CD4-positive, alpha-beta T cell treated with Interferon alpha-2 for 1 hour (primary cell): ENCODE measurements around the gene PLSCR3.
A peak's percentile ranks its signal among the peaks of the same experiment; 100 is the strongest.
"Not testable (repeated sequence)": the region's sequence is repeated elsewhere in the genome, so short reads cannot be mapped to it uniquely, and the experiment has no call there.

Experiments
- DNase-seq, 2 donors: peaks; one replicate each; pipeline ENCODE4 v3.0.0-alpha.2; 2020 to 2022

Gene PLSCR3

DNA sequence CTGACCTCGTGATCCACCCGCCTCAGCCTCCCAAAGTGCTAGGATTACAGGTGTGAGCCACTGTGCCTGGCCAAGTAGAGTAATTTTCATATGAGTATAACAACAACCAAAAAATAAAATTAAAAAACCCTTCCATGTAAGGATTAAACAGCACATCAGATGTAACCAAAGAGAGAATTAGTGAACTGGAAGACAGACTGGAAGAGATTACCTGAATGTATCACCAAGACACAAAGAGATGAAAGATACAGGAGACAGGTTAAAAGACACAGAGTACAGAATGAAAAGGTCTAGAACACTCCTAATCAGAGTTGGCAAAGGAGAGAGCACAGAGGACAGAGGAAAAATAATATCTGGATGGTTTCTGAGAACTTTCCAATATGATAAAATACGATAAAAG lies 15.2 kb downstream of the PLSCR3 start:
- DNase-seq = no peak

DNA sequence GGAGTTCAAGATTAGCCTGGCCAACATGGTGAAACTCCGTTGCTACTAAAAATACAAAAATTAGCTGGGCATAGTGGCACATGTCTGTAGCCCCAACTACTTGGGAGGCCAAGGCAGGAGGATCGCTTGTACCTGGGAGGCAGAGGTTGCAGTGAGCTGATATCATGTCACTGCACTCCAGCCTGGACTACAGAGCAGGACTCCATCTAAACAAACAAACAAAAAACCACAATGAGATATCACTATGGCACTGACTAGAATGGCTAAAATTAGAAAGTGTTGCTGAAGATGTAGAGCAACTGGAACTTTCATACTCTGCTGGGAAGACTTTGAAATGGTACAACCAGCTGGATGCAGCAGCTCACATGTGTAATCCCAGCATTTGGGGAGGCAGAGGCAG lies 20.0 kb downstream of the PLSCR3 start:
- DNase-seq = no peak

DNA sequence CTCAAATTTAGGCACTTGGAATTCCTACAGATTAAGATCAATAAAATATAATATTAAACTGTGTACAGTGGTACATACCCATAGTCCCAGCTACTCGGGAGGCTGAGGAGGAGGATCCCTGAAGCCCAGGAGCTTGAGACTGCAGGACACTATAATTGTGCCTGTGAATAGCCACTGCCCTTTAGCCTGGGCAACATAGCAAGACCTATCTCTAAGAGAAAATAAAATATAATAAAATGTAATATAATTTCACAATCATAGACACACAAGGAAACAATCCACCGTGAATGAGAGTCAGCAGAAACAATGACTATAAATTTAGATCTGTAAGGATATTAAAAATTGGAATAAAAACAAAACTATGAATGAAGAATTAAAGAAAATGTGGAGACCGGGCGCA lies 23.5 kb downstream of the PLSCR3 start:
- no peak for DNase-seq

DNA sequence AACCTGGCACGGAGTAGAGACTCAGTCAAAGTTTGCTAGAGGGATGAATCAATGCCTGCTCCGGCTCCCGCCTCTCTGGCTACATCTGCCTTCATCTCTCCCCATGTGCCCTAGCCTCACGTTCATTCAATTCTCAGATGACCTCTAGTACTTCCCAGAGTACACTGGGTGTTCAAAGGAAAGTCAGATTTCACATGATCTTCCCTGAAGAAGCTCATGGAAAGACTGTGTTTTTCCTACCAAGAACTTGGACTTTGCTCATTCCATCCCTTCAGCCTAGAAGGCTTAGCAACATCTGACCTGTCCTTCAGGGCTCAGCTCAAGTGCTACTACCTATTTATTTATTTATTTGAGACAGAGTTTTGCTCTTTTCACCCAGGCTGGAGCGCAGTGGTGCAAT lies 24.5 kb downstream of the PLSCR3 start:
- no peak for DNase-seq

DNA sequence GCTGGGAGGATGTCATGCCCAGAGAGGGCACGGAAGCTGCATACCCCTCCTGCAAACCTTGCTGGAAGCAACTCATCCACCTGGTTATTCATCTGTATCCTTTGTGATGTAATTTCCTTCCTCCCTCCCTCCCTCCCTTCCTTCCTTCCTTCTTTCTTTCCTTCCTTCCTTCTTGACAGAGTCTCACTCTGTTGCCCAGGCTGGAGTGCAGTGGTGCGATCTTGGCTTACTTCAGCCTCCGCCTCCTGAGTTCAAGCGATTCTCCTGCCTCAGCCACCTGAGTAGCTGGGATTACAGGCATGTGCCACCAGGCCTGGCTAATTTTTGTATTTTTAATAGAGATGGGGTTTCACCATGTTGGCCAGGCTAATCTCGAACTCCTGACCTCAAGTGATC lies 25.7 kb downstream of the PLSCR3 start:
- DNase-seq = not testable (repeated sequence)

DNA sequence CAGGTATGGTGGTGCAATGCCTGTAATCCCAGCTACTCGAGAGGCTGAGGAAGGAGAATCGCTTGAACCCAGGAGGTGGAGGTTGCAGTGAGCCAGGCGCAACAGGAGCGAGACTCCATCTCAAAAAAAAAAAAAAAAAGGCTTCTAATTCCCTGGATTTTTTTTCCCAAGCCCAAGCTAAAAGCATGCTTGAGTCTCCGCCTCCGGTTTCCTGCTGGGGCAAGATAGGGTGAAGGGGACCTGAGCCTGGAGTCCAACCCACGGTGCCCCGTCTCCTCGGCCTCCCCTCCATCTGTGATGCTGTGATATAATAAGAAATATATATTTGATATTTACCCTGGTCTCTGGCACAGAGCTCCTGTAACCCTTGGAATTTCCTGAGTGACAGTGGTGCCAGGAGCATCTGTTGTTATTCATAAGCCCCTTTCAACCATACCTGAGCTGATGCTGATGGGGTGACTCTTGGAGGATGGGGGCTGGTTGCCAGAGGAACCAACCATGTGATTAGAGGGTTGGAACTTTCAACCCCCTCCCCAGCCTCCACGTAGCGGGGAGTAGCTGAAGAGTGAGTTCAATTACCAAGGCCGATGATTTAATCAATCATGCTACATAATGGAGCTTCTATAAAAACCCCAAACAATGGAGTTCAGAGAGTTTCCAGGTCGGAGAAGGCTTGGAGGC lies 26.3 kb downstream of the PLSCR3 start:
- no peak for DNase-seq

DNA sequence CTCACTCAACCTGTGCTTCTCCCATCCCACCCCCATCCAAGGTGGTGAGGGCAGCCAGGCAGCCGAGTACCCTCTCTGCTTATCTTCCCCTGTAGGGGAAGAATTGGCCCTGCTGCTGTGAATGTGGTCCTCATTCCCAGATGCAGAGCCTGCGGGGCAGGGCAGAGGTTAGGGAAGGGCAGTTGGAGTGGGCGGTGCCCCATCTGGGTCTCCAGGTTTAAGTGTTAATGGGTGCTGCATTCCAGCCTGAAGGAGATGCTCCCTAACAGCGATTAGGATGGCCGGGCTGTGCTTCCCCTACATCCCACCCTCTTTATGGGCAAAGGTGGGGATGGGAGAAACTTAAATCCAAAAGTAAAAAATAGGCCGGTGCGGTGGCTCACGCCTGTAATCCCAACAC lies 27.2 kb downstream of the PLSCR3 start:
- no peak for DNase-seq

DNA sequence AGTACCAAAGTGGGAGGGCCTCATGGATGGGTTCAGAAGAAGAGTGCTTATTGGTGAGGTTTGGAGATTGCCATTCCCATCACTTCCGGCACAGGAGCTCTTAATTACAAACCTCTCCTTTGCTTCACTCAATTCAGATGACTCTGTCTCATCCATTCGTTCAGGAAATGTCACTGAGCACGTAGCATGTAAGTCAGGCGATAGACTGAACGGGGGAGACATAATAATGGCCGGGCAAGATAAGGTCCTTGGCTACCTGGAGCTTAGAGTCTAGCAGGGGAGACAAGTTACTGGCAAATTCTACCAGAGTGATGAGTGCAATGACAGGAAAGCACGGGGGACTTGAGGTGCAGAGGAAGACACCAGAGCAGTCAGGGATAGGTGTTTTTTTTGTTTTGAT lies 28.4 kb downstream of the PLSCR3 start:
- DNase-seq = not testable (repeated sequence)

DNA sequence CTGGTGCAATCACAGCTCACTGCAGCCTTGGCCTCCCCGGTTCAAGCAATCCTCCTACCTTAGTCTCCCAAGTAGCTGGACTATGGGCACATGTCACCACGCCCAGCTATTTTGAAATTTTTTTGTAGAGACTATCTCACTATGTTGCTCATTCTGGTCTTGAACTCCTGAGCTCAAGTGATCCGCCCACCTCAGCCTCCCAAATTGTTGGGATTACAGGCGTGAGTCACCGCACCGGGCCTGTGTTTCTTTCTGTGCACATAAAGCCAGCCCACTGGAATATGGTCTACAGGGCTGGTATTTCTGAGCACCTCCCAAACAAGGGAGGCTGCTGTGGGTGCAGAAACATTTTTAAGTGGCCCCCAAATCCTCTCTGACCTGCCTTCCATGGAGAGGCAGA lies 31.0 kb downstream of the PLSCR3 start:
- DNase-seq = no peak

DNA sequence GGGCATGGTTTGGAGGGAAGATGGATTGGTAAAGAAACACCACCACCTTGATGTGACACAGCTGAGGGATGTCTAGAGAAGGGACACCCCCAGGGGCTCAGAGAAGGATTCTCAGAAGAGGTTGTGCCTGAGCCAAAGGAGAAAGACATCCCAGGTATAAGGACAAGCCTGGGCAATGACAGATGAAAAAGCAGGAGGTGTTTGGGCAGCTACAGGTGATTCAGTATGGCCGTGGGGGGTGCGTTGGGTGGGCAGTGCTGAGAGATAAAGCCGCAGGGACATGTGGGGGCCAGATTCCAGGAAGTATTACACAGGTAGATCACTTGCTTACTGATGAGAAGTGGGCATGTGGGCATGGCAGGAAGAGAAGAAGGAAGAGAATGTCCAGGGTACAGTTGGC lies 32.4 kb downstream of the PLSCR3 start:
- no peak for DNase-seq

DNA sequence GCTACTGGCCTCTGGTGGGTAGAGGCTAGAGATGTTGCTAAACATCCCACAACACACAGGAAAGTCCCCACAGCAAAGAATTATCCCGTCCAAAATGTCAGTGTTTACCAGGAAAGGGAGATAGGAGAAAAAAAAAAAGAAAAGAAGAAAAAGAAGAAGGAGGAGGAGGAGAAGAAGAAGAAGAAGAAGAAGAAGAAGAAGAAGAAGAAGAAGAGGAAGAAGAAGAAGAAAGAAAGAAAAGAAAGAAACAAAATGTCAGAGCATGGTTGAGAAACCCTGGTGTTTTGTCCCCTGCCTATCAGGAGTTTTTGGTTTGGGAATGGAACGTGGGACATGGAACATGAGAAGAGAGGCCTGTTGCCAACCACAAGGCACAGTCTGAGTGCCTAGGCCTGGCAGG lies 36.9 kb downstream of the PLSCR3 start:
- DNase-seq = no peak

DNA sequence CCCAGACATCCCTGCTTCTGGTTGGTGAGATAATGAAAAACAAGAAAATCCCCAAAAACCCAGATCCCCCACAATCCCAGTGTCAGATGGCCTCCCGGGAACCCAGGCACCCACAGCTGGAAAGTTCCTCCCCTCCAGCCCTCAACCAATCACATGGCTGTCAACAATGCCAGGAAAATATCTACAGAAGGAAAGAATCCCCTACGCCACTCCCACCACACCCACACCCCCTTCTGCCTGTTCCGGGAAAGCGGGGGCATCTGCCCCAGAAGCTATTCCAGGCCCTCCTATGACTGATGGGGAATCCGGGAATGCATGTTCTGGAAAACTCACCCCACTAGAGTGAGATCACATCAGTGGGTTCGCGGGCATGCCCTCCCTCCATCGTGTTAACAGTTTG lies 37.6 kb downstream of the PLSCR3 start:
- DNase-seq = no peak

DNA sequence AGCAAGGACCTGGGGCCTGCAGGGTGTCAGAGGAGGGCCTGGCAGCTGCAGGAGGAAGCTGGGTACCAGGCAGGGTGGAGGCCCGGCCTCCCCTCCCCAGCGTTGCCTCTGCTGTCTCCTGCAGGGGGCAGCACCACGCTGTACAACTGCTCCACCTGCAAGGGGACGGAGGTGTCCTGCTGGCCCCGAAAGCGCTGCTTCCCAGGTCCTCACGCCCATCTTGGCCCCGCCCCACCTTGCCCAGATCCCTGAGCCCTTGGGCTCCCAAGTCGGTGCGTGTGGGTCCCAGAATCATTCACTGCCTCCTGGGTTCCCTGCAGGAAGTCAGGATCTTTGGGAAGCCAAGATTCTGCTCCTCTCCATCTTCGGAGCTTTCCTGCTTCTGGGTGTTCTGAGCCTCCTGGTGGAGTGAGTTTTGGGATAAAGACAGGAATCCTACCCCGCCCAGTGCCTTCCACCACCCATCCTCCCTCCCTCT lies 38.2 kb downstream of the PLSCR3 start:
- DNase-seq = peak; percentile 84 to 89

DNA sequence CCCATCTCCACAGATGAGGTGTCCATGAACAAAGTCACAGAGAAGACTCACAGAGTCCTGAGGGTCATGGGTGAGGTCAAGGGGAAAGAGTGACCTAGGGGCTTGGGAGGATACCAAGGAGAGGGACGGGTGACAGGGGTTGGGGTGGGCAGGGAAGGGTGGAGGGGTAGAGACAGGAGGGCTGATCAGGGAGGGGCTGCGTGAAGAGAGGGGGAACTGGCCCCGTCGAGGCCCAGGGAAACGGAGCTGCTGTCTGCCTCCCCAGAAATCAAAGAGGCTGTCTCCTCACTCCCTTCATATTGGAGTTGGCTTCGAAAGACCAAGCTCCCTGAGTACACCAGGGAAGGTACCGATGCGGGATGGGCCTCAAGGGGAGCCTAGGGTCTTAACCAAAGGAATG lies 38.8 kb downstream of the PLSCR3 start:
- no peak for DNase-seq

DNA sequence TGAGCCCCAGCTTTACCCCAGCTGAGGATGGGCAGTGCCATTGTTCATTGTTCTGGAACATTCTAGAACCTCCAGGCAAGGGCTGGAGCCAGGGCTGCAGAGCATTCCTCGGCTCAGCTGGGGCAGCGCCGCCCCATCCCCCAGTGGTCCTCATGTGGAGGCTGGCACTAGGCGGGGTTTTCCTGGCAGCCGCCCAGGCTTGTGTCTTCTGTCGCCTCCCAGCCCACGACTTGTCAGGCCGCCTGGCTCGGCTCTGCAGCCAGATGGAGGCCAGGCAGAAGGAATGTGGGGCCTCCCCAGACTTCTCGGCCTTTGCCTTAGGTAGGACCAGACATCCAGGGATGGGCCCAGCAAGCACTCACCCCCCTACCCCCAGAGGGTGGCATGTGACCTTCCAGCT lies 39.3 kb downstream of the PLSCR3 start, which contains the start of gene TMEM95:
TMEM95 (plus strand) TSS at position 104 of the 400 bp plus-strand sequence; CDS start at position 153, 49 bp downstream.
- no peak for DNase-seq

DNA sequence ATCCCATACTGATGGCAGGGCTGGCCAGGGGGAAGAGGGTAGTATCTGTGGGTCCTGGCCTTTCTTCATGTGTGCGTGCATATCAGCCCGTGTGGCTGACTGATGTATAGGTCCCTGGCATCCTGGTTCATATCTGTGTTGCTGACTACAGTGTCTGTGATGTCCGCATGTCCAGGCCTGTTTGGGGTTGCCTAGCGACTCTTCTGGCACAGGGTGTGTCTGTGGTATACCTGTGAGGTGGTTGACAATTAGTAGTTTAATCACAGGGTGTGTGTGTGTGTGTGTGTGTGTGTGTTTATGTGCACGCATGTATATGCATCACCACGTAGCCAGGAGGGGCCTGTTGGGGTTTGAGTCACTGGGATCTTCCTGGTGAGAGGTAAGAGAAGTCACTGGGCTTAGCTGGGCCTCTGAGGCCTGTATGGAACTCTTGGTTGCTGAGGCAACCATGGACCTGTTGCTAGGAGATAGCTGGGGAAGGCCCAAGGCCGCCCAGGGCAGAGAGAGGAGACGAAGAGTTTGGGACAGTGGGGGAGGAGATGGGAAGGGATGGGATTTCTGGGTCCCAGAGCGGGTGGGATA lies 40.0 kb downstream of the PLSCR3 start:
- peak in 1 of 2 donors; percentile 25 for DNase-seq

DNA sequence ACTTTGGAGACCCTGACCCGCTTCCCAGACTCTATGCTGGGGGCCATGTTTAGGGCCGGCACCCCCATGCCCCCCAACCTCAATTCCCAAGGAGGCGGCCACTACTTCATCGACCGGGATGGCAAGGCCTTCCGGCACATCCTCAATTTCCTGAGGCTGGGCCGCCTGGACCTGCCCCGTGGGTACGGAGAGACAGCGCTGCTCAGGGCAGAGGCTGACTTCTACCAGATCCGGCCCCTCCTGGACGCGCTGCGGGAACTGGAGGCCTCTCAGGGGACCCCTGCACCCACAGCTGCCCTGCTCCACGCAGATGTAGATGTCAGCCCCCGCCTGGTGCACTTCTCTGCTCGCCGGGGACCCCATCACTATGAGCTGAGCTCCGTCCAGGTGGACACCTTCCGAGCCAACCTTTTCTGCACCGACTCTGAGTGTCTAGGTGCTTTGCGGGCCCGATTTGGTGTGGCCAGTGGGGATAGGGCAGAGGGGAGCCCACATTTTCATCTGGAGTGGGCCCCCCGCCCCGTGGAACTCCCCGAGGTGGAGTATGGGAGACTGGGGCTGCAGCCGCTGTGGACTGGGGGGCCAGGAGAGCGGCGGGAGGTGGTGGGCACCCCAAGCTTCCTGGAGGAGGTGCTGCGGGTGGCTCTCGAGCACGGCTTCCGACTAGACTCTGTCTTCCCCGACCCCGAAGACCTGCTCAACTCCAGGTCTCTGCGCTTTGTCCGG lies 41.3 kb downstream of the PLSCR3 start:
- DNase-seq = no peak

DNA sequence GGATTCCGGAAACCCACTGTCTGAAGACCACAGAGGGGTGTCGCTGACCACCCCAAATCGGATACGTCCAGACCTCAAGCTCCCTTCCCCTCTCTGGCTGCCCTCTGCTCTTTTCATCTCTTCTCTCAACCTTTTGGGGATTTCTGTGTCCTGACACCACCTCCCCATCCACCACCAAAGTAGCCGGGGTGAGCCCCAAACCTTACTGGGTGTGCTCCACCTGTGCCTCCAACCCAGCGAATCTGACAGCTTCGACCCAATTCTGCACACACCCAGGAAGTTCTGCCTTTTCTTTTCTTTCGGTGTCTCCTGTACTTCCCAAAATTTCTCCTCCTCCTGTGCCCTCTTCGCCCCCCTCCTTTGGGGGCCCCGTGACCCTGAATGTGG lies 41.8 kb downstream of the PLSCR3 start:
- DNase-seq = peak in 1 of 2 donors; percentile 25

DNA sequence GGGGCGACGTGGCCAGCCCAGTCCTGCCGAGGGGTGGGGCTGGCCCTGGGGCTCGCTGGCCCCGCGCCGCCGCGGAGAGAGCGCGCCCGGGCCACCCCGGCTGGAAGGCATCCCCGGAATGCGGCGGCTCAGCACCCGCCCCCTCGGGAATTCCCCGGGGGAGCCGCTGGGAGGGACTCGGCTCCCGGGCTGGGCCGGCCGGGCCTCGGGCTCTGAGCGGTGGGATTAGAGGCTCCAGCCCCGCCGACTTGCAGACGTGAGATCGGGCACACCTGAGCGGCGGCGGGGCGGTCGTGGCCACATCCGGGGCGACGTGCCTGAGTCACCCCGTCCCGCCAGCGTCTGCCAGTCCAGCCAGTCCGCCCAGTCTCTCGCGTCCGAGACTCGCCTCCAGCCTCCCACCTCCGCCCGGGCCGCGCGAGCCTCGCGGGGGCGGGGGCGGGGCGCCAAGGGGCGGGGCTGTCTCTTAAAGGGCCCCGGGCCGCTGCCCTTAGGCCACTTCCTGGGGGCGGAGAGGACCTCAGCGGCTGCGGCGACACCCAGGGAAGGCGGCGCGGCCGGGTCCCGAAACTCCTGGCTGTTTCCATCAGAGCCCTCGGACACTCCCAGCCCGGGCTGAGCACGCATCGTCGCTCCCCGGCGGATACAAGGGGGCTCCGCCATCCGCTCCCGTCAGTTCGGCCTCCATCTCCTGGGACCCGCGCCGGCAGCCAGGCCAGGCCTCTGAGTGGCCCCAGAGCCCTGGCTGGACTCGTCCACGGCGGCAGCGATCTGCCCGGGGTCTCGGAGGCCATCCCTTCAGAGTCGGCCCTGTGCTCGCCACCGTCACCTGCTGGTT lies 42.4 kb downstream of the PLSCR3 start, which contains the start of gene KCTD11:
KCTD11 (plus strand) TSS at position 498 of the 838 bp plus-strand sequence.
- DNase-seq = peak; percentile 74 to 83

DNA sequence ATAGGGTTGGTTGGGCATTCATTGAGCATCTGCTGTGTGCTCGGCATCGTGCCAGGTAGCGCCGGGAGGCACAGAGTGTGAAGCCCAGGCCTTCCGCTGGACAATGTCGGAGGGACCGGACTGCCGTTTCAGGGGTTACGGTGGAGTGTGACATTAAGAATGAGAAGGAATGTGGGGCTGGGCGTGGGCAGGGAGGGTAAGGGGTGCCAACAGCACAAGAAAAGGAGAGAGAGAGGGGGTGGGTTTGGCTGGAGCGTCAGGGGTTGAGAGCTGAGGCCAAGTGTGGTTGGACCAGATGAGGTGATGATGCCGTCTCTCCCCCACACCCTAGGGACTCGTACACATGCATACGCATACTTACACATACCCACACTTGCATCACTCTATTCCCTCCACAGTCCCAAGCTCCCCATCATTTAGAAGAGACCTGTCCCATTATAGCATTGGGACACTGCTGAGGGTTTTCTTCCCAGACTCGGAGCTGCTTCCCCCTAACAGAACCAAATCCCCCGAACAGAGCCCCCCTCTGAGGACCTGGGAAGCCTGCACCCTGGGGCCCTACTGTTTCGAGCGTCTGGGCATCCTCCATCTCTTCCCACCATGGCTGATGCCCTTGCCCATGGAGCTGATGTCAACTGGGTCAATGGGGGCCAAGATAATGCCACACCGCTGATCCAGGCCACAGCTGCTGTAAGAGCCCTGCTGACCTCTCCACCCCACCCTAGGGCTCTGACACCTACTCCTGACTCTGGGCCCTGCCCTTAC lies 45.7 kb downstream of the PLSCR3 start:
- DNase-seq = no peak

DNA sequence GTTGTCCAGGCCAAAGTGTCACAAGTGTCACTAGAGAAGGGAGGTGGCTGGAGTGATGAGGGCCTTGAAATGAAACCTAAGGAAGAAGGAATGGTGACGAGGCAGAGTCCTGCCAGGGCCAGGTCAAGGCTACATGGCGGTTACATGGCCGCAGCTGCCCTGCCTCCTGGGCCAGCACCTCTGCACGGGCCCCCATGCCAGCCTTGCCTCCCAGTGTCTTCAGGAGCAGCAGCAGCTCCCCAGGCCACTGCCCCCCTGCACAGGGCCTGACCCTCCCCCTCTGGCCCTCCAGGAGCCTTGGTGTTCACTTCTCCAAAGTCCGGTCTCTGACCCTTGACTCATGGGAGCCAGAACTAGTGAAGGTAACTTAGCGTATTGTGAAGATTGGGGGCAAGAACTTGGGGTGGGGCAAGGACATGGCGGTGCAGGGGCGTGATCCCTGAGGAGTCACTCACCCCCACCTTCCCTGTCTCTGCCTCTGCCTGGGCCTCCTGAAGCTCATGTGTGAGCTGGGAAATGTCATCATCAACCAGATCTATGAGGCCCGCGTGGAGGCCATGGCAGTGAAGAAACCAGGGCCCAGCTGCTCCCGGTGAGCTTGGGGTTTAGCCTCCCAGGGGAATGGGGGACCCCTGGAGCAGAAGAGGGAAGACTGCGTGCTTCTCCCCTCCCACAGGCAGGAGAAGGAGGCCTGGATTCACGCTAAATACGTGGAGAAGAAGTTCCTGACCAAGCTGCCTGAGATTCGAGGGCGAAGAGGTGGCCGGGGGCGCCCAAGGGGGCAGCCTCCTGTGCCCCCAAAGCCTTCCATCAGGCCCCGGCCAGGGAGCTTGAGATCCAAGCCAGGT lies 46.5 kb downstream of the PLSCR3 start:
- DNase-seq = no peak
